ENCODE measurements around the gene ADARB1.

GRCh38 chr21:45045481-45045880 is 28.9 kb upstream of the ADARB1 start:
- no peak for TF ChIP-seq CTCF (conservative IDR thresholded peaks at IDR 0.05; ENCODE audit: low read depth, low read length)
- no peak for TF ChIP-seq EZH2 (IDR thresholded peaks at IDR 0.05; ENCODE audit: low read length, unreplicated experiment)

All from PC-3 (cell line).